HG02623 (cell line): ENCODE measurements around the gene SLC26A1.

Experiments used
- ATAC-seq: cut with Tn5 transposase; IDR thresholded peaks from one replicate; pipeline ENCODE4 v1.9.1; 2021; ENCODE audit warnings: moderate library complexity; ENCODE audit not compliant: unreplicated experiment

SLC26A1 gene

DNA sequence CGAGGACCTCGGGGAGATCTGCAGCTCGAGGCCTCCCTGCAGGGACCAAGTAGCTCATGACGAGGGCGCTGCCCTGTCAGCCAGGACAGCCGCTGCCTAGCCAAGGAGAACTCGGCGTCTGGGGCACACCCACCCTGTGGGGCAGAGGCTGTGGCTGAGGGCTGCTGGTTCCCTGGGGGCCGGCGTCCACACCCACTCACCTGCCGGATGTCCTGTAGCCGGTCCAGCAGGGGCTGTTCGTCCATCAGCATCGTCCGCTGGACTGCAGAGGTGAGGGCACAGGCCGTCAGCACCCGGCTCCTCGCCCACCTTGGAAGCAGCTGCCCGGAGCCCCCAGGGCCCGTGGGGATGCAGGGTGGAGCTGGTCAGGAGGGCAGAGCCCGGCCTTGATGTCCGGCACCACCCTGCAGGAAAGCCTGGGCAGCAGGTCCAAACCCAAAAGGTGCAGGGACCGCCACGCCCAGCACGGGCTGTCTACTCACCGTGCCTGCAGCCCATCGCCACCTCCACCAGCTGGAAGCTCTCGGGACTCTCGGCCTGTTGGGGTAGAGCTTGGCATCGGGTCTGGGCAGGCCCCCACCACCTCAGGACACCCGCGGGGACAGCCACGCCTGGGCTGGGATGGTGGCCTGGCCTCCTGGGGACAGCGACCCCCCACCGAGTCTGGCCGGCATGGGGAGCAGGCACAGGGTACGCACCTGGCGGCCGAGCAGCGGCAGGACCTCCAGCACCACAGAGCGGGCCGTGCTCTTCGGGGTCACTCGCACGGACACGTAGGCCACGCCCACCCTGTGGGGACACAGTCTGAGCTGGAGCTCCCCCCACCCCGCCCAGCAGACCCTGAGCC is 26.7 kb downstream of the SLC26A1 start:
- ATAC-seq, result no peak

DNA sequence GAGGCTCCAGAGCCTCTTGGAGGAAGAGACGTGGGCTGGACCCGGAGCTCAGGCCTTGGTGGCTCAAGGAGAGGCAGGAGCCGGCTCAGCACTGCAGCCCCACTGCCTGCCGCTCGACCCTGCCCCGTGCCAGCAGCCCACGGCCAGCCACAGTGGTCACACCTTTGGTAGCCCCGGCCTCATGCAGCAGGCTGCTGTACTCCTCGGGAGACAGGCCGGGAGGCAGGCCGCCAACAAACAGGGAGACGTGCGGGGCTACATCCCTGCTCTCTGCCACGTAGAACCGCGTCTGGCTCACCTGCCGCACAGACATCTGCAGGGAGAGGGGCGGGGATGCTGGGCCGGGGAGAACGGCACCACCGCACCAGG is 27.5 kb downstream of the SLC26A1 start:
- ATAC-seq, result no peak

DNA sequence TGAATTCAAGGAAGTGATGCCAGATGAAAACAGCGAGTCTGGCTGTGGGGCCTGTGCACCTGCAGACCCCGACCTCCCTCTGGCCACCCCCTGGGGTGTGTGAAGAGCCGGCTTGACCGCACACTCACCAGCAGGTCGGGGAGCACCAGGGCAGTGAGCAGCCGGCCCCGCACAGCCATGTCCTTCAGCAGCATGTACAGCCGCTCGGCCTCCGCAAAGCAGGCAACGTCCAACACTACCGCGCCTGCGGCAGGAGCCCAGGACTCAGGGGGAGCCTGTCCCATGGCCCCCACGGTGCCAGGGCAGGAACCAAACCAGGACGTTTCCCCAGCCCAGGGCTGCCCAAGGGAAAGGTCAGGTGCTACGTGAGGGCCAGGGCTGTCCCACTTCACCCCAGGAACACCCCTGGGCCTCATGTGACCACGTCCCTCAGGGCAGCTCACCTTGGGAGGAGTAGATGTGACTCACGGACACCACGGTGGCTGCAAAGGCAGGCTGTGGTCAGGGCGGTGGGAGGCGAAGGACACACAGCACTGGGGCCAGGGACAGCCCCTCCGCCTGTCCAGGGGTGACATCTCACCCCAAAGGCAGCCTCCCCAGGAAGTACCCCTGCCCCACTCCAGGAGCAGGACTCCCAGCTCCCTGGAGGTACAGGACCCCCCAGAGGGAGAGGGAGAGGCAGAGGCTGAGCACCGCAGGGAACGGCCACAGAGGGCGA is 28.0 kb downstream of the SLC26A1 start:
- ATAC-seq, result no peak

DNA sequence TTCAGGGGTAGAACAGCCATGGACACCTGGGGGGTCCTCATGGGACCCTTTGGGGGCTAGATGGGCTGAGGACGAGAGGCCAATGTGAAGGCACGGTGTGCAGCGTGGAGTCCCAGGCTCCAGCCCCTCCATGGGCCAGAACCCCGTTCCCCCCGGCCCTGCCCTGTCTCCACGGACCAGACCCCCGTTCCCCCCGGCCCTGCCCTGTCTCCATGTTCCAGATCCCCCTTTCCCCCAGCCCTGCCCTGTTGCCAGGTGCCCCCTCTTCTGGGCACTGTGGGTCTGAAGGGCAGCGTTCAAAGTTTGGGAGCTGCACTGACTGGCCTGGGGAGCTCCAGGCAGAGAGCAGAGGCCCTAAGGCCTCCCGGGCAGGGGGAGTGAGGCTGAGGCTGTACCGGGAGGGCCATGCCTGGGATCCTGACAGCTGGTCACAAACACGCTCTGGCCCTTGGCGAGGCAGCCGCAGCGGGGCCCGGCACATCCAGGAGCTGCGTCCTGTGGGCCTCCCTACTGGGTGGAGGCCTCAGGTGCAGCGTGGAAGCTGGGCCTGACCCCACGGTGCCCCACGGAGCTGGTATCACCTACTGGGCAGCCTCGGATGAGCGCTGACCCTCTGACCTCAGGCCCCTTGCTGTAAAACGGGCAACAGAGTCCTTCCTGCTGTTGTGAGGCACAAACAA is 28.7 kb downstream of the SLC26A1 start:
- ATAC-seq, result no peak

DNA sequence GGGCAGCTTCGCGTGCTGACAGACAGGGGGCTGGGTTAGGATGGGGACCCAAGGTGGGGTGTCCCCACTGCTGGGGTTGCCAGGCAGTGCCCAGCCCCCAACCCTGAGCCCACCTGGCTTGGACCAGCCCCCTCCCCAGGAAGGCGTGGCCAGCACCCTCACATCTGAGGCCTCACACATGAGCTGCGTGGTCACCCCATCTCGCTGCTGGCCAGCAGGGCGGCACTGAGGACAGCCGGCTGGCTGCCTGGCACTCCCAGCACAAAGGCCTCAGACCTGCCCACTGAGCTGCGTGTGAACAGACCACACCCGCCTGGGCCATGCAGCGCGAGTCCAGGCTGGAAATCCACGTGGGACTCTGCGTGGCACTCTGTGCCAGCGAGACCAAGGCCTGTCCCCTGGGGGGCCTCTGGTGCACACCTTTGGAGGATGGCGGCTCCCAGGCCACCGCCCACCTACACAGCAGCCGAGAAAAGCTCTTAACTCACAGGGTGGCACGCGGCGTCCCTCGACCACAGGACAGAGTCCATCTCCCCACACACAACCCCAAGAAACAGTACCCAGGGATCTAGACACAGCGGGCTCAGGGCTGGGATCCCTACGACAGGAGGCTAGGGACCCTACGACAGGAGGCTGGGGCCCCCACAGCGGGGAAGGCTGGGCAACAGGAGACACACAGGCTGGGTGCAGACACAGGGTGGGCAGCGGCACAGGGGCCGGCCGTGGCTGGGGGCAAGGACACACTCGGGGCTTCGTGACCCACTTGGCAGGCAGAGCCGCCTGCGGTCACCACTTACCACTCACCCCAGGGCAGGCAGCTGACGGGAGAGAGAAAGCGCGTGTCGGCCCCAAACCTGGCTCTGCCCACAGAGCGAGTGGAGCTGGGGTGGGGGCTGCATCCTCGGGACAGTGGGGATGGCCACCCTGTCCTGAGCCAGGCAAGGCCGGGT is 29.7 kb downstream of the SLC26A1 start:
- no peak for ATAC-seq

DNA sequence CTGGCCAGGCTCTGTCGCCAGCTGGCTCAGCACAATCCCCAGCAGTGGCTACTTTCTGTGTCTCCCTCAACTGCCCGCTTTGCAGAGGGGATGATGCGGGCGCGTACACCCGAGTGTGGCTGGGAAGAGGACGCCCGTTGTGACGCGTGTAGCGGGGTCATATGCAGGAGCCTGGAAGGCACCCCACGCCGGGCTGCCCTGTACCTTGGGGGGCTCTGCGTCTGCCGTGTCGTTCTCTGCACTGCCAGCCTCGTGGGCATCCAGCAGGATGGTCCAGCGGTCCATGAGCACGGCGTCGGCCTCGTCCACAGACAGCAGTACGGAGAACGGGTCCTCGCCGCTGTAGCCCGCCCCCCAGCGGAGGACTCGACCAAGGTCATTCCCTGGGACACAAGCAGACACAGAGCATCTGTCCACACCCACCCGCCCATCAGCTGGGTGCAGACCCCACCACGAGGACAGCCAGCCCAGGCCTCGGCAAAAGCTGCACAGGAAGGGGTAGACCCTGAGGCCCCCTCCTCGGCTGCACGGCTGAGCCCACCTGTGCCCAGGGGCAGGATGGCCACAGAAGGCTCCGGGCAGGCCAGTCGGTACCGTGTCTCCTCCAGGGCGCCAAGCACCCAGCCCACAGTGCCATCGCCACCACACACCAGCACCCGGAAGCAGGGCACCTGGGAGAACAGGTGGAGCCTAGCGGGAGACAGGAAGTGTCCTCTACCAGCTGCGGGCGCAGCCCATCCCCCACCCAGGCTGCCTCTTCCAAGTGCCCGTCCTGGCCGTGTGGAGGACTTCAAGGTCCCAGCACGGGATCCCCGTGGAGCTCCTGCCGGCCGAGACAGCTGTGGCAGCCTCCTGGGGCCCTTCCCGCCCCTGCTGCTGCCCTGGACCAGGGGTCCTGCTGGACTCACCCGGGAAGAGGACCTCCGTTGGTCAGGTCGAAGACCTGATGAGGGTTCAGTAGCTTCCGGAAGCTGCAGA is 30.7 kb downstream of the SLC26A1 start:
- no peak for ATAC-seq

DNA sequence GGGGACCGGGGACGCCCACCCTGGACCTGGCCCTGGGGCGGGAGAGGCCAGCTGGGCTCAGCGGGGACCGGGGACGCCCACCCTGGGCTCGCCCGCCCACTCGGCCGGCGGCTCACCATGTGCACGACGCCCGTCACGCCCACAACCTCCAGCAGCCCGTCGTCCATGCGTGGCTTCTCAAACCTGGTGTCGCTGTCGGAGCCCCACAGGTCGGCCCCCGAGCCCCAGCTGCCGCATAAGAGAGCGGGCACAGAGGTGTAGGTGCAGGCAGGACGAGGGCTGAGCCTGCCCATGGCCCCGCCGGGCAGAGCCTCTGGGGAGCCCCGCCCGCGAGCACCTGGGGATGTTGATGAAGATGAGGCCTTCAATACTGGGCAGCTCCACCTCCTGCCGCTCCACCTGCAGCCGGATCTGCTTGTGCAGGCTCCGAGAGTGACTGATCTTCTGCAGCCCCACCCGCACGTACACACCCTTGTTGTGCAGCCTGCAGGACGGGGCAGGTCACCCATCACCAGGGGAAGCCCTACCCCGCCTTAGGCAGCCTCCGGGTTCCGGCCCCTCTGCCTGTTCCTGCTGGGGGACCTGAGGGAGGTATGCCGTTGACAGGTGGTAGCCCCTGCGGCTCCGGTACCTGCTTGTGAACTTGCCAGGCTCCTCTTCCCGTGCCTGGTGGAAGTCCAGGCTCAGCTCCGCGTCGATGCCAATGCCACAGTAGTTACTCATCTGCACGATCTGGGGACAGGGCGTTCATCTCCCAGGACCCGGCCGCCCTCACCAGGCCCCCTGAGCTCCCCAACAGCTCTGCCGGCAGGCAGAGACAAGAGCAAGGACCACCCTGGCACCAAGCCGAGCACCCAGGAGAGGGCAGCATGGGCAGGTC is 31.6 kb downstream of the SLC26A1 start:
- ATAC-seq, result no peak

DNA sequence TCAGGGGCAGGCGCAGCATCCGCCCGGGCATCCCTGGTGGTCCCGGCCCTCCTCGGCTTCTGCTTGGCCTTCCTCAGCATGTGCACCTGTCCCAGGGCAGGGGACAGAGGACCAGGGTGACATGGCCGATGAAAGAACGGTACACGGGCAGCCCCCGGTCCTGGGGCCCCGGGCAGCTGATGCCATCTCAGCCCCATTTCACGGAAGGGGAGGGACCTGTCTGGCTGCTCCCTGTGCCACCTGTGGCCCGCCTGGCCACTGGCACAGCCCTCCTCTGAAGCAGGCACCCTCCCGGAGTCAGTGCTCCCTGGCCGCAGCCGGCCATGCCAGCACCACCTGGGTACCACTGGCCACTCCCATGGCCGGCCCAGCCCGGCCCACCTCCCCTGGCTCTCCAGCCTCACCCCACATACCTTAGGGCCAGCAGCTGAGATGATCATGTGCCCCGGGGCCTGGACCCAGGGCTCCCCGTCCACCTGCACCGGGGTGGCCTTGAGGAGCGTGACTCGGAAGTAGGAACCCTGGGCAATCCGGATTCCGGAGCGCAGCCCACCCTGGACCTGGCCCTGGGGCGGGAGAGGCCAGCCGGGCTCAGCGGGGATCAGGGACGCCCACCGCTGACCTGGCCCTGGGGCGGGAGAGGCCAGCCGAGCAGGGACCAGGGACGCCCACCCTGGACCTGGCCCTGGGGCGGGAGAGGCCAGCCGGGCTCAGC is 32.4 kb downstream of the SLC26A1 start:
- ATAC-seq, result no peak

DNA sequence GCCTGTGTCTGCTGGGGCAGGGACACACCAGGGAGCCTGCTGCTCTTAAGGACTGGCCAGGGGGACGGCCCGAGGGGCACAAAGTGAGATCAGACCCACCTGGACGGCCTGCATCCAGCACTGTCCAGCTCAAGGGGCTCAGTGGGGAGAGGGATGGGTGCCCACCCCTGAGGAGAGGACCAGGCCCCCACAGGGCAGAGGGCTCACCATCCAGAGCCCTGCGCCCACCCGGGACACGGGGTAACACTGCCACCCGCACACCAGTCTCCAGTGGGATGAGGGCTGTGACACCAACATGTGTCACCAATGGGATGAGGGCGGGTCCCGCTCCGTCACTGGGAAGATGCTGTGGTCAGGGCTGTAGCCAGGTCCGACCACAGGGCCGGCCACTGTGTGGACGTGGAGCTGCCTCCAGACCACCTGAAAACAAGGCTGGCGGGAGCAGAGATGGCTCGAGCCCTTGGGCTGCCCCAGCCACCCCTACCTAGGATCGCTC is 33.0 kb downstream of the SLC26A1 start:
- no peak for ATAC-seq

DNA sequence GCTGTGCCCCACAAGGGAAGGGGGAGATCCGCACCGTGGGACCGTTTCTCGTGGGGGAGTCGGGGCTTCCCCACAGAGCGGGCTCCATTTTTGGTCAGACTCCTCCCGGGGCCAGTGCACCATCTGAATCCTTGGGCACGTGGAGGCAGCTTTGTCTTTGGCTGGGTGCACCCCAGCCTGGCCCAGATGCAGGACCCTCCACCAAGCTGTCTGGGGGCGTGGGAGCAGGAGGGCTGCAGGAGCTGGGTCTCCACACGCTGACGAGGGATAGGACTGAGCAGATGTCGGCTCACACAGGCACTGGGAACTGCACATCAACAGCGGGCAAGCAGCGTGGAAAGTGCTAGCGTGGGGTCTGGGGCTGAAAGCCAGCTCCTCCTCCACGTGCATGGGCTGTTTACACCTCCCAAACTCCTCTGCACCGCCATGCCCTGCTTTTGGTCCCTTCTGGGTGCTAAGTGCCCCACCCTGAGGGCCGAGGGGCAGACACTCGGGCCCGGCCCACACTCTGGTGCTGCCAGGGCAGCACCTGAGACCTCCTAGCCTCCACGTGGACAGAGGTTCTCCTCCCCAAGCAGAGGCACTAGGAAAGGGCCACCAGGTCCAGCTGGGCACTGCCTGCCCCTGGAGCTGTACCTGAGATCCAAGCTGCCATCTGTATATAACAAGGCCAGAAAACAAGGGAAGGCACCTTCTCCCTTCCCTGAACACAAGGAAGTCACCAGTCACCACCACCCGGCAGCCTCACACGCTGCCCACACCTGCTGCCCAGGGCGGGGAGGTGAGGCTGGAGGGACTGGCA is 33.7 kb downstream of the SLC26A1 start:
- no peak for ATAC-seq

DNA sequence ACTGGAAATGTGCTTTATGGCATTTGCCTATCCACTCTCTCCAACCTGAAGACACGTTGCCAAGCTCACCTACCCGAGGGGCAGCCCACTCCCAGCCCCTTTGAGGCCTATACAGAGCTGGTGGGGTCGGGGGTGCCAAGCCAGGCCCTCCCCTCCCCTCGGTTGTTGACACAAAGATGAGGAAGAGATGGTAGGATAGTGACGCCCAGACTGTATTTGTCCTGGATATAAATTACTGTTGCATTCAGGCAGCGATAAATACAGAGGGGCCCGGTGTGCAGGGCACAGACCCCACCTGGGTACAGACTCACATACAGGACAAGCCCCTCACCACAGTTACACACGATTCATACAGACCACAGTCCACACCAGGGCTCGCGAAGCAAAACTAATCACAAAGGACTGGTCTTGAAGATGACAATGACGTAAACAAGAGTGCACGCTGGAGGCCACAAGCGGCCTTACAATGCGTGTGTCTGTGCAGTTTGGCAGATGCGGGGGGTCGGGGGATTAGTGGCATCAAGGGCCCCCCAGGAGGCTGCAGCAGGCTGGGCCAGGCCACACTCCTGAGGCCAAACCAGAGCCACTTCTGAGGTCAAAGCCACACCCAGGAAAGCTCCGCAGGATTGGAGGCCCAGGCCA is 34.4 kb downstream of the SLC26A1 start:
- no peak for ATAC-seq

DNA sequence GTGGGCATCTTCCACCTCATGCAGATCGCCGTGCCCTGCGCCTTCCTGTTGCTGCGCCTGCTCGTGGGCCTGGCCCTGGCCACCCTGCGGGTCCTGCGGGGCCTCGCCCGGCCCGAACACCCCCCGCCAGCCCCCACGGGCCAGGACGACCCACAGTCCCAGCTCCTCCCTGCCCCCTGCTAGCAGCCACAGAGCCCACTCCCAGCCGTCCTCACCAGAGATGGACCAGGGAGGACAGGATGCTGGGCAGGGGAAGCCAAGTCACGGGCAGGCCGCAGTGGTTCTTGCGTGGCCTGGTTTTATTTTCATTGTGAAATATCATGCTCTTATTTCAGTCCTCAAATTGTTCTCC is 34.9 kb downstream of the SLC26A1 start:
- no peak for ATAC-seq

DNA sequence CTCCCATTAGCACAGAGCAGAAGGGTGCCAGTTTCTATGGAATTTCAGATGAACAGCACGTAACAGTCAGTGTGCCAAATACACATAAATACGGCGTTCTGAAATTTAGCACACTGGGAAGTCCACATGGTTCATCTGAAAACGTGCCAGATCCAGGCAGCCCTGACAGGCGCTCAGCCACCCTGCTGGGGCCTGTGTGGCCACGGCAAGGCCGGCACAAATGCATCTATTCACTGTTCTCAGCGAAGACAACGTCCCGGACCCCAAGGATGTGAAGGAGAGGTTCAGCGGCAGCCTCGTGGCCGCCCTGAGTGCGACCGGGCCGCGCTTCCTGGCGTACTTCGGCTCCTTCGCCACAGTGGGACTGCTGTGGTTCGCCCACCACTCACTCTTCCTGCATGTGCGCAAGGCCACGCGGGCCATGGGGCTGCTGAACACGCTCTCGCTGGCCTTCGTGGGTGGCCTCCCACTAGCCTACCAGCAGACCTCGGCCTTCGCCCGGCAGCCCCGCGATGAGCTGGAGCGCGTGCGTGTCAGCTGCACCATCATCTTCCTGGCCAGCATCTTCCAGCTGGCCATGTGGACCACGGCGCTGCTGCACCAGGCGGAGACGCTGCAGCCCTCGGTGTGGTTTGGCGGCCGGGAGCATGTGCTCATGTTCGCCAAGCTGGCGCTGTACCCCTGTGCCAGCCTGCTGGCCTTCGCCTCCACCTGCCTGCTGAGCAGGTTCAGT is 35.5 kb downstream of the SLC26A1 start:
- ATAC-seq, result no peak

DNA sequence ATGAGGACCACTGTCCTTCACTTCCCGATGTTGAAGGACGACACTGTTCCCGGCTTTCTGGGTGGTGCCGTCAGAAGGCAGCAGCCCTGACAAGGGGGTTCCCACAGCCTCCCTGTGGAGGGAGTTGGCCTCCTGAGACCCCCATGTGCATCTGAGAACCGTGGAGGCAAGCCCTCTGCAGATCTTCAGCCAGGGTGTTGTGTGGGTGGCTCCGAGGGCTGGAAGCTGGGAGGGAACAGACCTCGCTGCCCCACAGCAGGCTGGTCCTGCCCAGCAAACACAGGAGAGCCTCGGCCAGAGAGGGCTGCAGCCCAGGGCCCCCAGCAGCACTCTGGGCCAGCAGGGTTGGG is 36.0 kb downstream of the SLC26A1 start:
- ATAC-seq, result no peak

DNA sequence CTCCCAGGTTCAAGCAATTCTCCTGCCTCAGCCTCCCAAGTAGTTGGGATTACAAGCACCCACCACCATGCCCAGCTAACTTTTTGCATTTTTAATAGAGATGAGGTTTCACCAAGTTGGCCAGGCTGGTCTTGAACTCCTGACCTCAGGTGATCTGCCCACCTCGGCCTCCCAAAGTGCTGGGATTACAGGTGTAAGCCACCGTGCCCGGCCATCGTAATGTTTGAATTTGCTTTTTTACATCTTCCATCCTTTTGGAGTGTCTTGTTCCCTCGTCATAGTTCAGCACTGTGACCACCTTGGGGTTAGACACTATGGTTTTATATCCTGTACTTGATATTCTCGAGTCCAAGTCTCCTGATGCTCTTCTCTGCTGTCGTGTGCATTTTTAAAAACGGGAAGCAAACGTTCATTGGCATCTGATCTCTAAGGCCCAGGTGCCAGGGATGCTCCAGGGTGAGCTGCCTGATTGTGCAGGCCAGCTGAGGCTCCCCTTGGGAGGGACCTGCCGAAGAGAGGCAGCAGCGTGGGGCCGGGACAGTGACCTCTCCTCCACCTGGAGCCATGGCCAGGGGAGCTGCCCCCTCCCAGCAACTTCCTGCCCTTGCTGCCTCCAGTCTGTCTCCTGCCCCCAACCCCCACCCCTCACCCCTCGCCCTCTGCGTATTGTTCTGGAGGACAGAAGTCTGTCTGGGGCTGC is 36.5 kb downstream of the SLC26A1 start:
- no peak for ATAC-seq
